Caco-2 (cell line): ENCODE data around the gene GPATCH2L. TPM values are rescaled to one million over a fixed set of nuclear protein-coding genes. Genes with fewer than 3 reads are reported as not detected.

ENCODE experiments used
- BruUV-seq: library from RNA; stranded (reverse); fragments of 400-500 nt; replicated peaks from 2 replicates; lab custom pipeline; 2021; lab: Mats Ljungman, UMichigan
- CTCF ChIA-PET: fragments of 300-600 bp; sonication (Branson Sonifier 250); formaldehyde crosslinking; loops from one replicate; lab custom pipeline; 2022; ENCODE audit warnings: antibody characterized with exemption; lab: Charles Lee
- POLR2A ChIA-PET: fragments of 300-600 bp; sonication (Branson Sonifier 250); formaldehyde crosslinking; loops from one replicate; lab custom pipeline; 2022; ENCODE audit warnings: antibody characterized with exemption; lab: Charles Lee
- DNase-seq, 2 experiments: peaks; one replicate each; pipeline versions ENCODE4 v3.0.0 to v3.0.0-alpha.2; 2020 to 2022
- H3K27me3 ChIP-seq: replicated peaks from 2 replicates; pipeline ENCODE4 v1.6.0; 2011; ENCODE audit warnings: low read length; ENCODE audit not compliant: control insufficient read depth, insufficient read depth
- H3K36me3 ChIP-seq: 2 replicates; pipeline ENCODE4 v1.5.1; 2011; ENCODE audit warnings: low read length; ENCODE audit not compliant: control insufficient read depth, insufficient read depth
- H3K4me1 ChIP-seq: fragments of 250-450 bp; sonication (Bioruptor Pico); 2 replicates; pipeline ENCODE4 v1.5.1; 2020; ENCODE audit warnings: mild to moderate bottlenecking
- H3K4me3 ChIP-seq: 2 replicates; pipeline ENCODE4 v1.5.1; 2011; ENCODE audit warnings: low read depth, mild to moderate bottlenecking, control low read depth, low read length
- H3K9me3 ChIP-seq: fragments of 250-450 bp; sonication (Bioruptor Pico); 2 replicates; pipeline ENCODE4 v1.5.1; 2020; ENCODE audit warnings: mild to moderate bottlenecking, moderate library complexity
- H3K27ac Mint-ChIP-seq: one replicate; pipeline ENCODE4 v1.8.0; 2022; ENCODE audit warnings: mixed read lengths; ENCODE audit not compliant: unreplicated experiment
- H3K27me3 Mint-ChIP-seq: one replicate; pipeline ENCODE4 v1.8.0; 2022; ENCODE audit warnings: mixed read lengths; ENCODE audit not compliant: insufficient read depth, unreplicated experiment
- H3K36me3 Mint-ChIP-seq: one replicate; pipeline ENCODE4 v1.8.0; 2022; ENCODE audit warnings: mild to moderate bottlenecking, mixed read lengths; ENCODE audit not compliant: insufficient read depth, unreplicated experiment
- H3K4me1 Mint-ChIP-seq: one replicate; pipeline ENCODE4 v1.8.0; 2022; ENCODE audit warnings: low read depth, mixed read lengths; ENCODE audit not compliant: unreplicated experiment
- H3K4me3 Mint-ChIP-seq: one replicate; pipeline ENCODE4 v1.8.0; 2022; ENCODE audit warnings: mild to moderate bottlenecking, moderate library complexity, mixed read lengths; ENCODE audit not compliant: unreplicated experiment
- H3K9me3 Mint-ChIP-seq: one replicate; pipeline ENCODE4 v1.8.0; 2022; ENCODE audit warnings: mixed read lengths; ENCODE audit not compliant: unreplicated experiment
- intact Hi-C: fragments of 100-400 bp; cut with micrococcal nuclease; formaldehyde crosslinking; loops from one replicate; pipeline ENCODE4 v1.10.0; 2022; ENCODE audit not compliant: unreplicated experiment
- total RNA-seq: library from RNA; stranded (reverse); gene quantifications from 2 replicates; pipeline ENCODE4 v1.2.3, GENCODE V29; 2022
- TF ChIP-seq, protein P1 (sequence below), 2 experiments: fragments of 200-600 bp in 1 of 2; IDR thresholded peaks; 1 replicate in 1 of 2; 2 replicates in 1 of 2; pipeline versions ENCODE4 v1.5.1 to v1.8.0; 2011 to 2022; ENCODE audit warnings: antibody characterized with exemption in 1 of 2, control low read depth in 1 of 2, inconsistent platforms in 1 of 2, low read depth in 1 of 2, low read length in 1 of 2, mild to moderate bottlenecking in 1 of 2, moderate library complexity in 1 of 2; ENCODE audit not compliant: insufficient read depth in 1 of 2, severe bottlenecking in 1 of 2, unreplicated experiment in 1 of 2

Gene GPATCH2L
- total RNA-seq, 1 experiment from 2014 or later: 41.6 TPM

- Mint-ChIP-seq H3K36me3 (peaks cover 13% of the 10 kb centered on the region), H3K4me3 (no peak overlapping the region), H3K4me1 (no peaks in the 10 kb centered on the region), H3K27ac (no peak overlapping the region), H3K27me3 (no peaks in the 10 kb centered on the region), H3K9me3 (no peaks in the 10 kb centered on the region)
- Histone ChIP-seq H3K4me1 (no peaks in the 10 kb centered on the region), H3K9me3 (no peaks in the 10 kb centered on the region), H3K4me3 (no peak overlapping the region), H3K27me3 (no peaks in the 10 kb centered on the region), H3K36me3 (no peaks in the 10 kb centered on the region; the same call in 1 of the 2 replicates)
- no peak for DNase-seq
- intact Hi-C loops: no loop called here
- BruUV-seq: no TSS peak
- ChIA-PET CTCF (no interaction called here), POLR2A (no interaction called here)
- TF ChIP-seq, protein P1, sequence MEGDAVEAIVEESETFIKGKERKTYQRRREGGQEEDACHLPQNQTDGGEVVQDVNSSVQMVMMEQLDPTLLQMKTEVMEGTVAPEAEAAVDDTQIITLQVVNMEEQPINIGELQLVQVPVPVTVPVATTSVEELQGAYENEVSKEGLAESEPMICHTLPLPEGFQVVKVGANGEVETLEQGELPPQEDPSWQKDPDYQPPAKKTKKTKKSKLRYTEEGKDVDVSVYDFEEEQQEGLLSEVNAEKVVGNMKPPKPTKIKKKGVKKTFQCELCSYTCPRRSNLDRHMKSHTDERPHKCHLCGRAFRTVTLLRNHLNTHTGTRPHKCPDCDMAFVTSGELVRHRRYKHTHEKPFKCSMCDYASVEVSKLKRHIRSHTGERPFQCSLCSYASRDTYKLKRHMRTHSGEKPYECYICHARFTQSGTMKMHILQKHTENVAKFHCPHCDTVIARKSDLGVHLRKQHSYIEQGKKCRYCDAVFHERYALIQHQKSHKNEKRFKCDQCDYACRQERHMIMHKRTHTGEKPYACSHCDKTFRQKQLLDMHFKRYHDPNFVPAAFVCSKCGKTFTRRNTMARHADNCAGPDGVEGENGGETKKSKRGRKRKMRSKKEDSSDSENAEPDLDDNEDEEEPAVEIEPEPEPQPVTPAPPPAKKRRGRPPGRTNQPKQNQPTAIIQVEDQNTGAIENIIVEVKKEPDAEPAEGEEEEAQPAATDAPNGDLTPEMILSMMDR (IDR thresholded peaks at IDR 0.05; ENCODE audit: insufficient read depth in 1 of 2, low read depth in 1 of 2, low read length in 1 of 2, severe bottlenecking in 1 of 2, unreplicated experiment in 1 of 2): no peak
Measured at GRCh38 chr14:76205708-76206107, 54.0 kb downstream of the GPATCH2L start.

- no peak overlapping the region for H3K4me3 Mint-ChIP-seq
- H3K9me3 ChIP-seq: no peaks in the 10 kb centered on the region
- no peaks in the 10 kb centered on the region for H3K4me1 ChIP-seq
- H3K4me1 Mint-ChIP-seq: no peaks in the 10 kb centered on the region
- ChIA-PET POLR2A (no interaction called here), CTCF (no interaction called here)
- peaks cover 9% of the 10 kb centered on the region for H3K9me3 Mint-ChIP-seq
- H3K27ac Mint-ChIP-seq: no peak overlapping the region
- TF ChIP-seq, protein P1 (IDR thresholded peaks at IDR 0.05; ENCODE audit: insufficient read depth in 1 of 2, low read depth in 1 of 2, low read length in 1 of 2, severe bottlenecking in 1 of 2, unreplicated experiment in 1 of 2): no peak
- H3K36me3 Mint-ChIP-seq: peaks cover 8% of the 10 kb centered on the region
- H3K27me3 Mint-ChIP-seq: no peaks in the 10 kb centered on the region
- no peak for DNase-seq
- H3K36me3 ChIP-seq: no peaks in the 10 kb centered on the region; the same call in 1 of the 2 replicates
- no peaks in the 10 kb centered on the region for H3K27me3 ChIP-seq
- intact Hi-C loops: no loop called here
- no TSS peak for BruUV-seq
- no peak overlapping the region for H3K4me3 ChIP-seq
Measured at GRCh38 chr14:76208340-76208739, 56.6 kb downstream of the GPATCH2L start.

DNA sequence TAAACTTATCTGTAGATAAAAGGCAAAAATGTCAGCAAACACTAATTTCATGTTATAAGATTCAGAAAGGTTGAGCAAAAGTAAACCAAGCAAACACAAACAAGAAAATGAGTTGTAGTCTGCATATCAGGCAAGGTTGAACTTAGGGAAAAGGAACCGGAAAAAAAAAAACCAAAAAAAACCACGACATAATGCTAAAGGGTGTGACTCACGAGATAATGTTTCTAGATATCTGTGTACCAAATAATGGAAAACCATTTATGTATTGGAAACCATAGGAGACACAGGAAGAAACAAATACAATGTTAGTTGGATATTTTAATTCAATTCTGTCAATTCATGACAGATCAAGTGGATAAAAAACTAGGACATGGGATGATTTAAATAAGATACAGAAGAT is 60.5 kb downstream of the GPATCH2L start:
- ChIA-PET CTCF (no interaction called here), POLR2A (no interaction called here)
- intact Hi-C loops: no loop called here
- no peak overlapping the region for H3K4me3 Mint-ChIP-seq
- no peak for DNase-seq
- no peaks in the 10 kb centered on the region for H3K27me3 ChIP-seq
- H3K36me3 ChIP-seq: no peaks in the 10 kb centered on the region
- TF ChIP-seq, protein P1 (IDR thresholded peaks at IDR 0.05; ENCODE audit: insufficient read depth in 1 of 2, low read depth in 1 of 2, low read length in 1 of 2, severe bottlenecking in 1 of 2, unreplicated experiment in 1 of 2): no peak
- no peaks in the 10 kb centered on the region for H3K4me1 ChIP-seq
- no peak overlapping the region for H3K27ac Mint-ChIP-seq
- no TSS peak for BruUV-seq
- no peaks in the 10 kb centered on the region for H3K4me1 Mint-ChIP-seq
- H3K36me3 Mint-ChIP-seq: peaks cover 5% of the 10 kb centered on the region
- H3K4me3 ChIP-seq: no peak overlapping the region
- 0 out of 2 replicates have a peak, but pooled peaks cover 4% of the 10 kb centered on the region for H3K9me3 ChIP-seq
- H3K27me3 Mint-ChIP-seq: no peaks in the 10 kb centered on the region
- peaks cover 9% of the 10 kb centered on the region for H3K9me3 Mint-ChIP-seq
